ENCODE data around the gene RBM17. TPM values are rescaled to one million over a fixed set of nuclear protein-coding genes. Genes with fewer than 3 reads are reported as not detected.

RBM17 gene
- total and polyA plus RNA-seq, 11 donors = 29.2 to 83.9 (median 60.6) TPM

DNA sequence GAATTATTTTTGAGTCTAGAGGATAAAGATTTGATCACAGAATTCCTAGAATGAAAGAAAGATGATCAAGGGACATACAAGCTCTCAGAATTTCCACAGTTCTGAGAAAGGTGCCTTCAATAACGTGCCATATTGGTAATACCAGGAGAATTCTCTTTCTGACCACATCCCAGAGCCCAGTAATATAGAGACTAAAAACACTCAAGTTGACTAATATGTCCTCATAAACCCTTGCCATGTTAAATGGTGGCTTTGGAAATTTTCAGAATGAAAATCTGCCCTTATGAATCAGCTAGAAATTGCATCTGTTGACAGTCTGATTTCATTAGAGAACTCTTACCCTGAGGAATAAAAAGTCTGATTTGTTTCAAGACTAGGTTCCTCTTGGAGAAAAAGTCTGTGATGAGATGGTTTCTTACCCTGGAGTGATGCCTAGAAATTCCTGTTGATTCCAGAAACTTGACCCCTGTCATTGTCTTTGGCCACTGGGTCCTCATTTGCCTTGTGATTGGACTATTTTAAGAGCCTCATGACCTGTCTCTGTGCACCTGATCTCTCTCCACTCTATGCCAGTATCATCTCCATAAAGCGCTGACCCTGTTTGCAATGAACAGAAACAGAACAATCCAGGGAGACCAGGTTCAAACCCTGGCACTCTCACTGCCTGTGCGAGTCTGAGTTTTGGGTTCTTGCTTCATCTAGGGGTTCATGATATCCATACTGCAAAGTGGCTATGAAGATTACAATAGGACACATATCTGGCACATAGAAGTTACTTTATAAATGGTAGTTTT is 30.0 kb upstream of the RBM17 start:
- intact Hi-C loops (cut with DNase I) = no loop called here
- ATAC-seq = no peak
- TF ChIP-seq, protein P1, sequence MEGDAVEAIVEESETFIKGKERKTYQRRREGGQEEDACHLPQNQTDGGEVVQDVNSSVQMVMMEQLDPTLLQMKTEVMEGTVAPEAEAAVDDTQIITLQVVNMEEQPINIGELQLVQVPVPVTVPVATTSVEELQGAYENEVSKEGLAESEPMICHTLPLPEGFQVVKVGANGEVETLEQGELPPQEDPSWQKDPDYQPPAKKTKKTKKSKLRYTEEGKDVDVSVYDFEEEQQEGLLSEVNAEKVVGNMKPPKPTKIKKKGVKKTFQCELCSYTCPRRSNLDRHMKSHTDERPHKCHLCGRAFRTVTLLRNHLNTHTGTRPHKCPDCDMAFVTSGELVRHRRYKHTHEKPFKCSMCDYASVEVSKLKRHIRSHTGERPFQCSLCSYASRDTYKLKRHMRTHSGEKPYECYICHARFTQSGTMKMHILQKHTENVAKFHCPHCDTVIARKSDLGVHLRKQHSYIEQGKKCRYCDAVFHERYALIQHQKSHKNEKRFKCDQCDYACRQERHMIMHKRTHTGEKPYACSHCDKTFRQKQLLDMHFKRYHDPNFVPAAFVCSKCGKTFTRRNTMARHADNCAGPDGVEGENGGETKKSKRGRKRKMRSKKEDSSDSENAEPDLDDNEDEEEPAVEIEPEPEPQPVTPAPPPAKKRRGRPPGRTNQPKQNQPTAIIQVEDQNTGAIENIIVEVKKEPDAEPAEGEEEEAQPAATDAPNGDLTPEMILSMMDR (IDR thresholded peaks at IDR 0.05) = no peak
- TF ChIP-seq POLR2A (IDR thresholded peaks at IDR 0.05) = no peak

DNA sequence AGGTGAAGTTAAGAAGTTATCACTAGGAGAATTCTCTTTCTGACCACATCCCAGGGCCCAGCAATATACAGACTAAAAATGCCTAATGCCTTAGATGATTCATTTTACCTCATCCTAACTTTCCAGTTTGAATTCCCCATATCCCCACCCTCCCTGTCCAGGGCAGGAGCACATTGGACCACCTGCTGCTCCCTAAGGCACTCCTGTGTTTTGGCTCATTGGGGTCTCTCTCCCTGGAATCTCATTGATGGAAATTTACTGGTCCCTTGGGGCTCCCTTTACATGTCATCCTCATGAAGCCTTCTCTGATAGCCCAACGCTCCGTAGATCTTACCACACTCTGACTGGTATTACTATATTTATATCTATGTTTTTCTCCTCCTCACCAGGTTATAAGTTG is 29.3 kb upstream of the RBM17 start:
- peaks cover 0 to 52% (median 9%) of the 10 kb centered on the region in 12 donors for H3K4me1 ChIP-seq
- peak overlapping the region in 1 of 12 donors; percentile 58 for H3K4me3 ChIP-seq
- DNase-seq (no peak), ATAC-seq (no peak)
- H3K27me3 ChIP-seq = no peaks in the 10 kb centered on the region
- H3K9me3 ChIP-seq = no peaks in the 10 kb centered on the region
- WGBS, 4 donors = 85 to 95% (median 87%) methylated on average over 2 of the region's 2 CpGs
- H3K27ac ChIP-seq = no peak overlapping the region
- TF ChIP-seq, protein P1 (IDR thresholded peaks at IDR 0.05) = no peak
- no peak for TF ChIP-seq POLR2A (IDR thresholded peaks at IDR 0.05)
- intact Hi-C loops (cut with DNase I) = no loop called here
- no peaks in the 10 kb centered on the region for H3K36me3 ChIP-seq

More for the DNA sequence above, 30.0 kb upstream of the RBM17 start:
- H3K9me3 ChIP-seq = no peaks in the 10 kb centered on the region
- no peak overlapping the region for H3K27ac ChIP-seq
- WGBS, 4 donors = 89 to 94% (median 93%) methylated on average over 3 of the region's 3 CpGs
- H3K4me3 ChIP-seq = no peak overlapping the region
- peak in 1 of 5 donors; percentile 2 for DNase-seq
- H3K27me3 ChIP-seq = no peaks in the 10 kb centered on the region
- H3K4me1 ChIP-seq = peaks cover 0 to 58% (median 10%) of the 10 kb centered on the region in 12 donors
- no peaks in the 10 kb centered on the region for H3K36me3 ChIP-seq

DNA sequence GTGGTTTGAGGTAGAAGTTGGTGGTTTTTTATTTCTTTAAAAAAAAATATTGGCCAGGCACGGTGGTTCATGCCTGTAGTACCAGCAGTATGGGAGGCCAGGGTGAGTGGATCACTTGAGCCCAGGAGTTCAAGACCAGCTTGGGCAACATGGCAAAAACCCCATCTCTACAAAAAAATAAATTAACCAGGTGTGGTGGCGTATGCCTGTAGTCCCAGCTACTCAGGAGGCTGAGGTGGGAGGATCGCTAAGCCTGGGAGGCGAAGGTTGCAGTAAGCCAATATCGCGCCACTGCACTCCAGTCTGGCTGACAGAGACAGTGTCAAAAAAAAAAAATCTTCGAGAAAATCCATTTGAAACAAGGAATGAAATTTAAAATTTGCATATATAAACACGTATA is 27.8 kb upstream of the RBM17 start:
- no peaks in the 10 kb centered on the region for H3K9me3 ChIP-seq
- peak overlapping the region in 1 of 12 donors; percentile 21 for H3K27ac ChIP-seq
- DNase-seq = no peak
- peak overlapping the region in 4 of 12 donors; percentile 9 to 58 (median 18) for H3K4me3 ChIP-seq
- WGBS, 4 donors = 94 to 95% (median 94%) methylated on average over 8 of the region's 8 CpGs
- no peaks in the 10 kb centered on the region for H3K36me3 ChIP-seq
- no peak for TF ChIP-seq POLR2A (IDR thresholded peaks at IDR 0.05)
- TF ChIP-seq, protein P1 (IDR thresholded peaks at IDR 0.05) = no peak
- no peak for ATAC-seq
- intact Hi-C loops (cut with DNase I) = no loop called here
- H3K27me3 ChIP-seq = no peaks in the 10 kb centered on the region
- H3K4me1 ChIP-seq = peaks cover 0 to 64% (median 8%) of the 10 kb centered on the region in 12 donors

DNA sequence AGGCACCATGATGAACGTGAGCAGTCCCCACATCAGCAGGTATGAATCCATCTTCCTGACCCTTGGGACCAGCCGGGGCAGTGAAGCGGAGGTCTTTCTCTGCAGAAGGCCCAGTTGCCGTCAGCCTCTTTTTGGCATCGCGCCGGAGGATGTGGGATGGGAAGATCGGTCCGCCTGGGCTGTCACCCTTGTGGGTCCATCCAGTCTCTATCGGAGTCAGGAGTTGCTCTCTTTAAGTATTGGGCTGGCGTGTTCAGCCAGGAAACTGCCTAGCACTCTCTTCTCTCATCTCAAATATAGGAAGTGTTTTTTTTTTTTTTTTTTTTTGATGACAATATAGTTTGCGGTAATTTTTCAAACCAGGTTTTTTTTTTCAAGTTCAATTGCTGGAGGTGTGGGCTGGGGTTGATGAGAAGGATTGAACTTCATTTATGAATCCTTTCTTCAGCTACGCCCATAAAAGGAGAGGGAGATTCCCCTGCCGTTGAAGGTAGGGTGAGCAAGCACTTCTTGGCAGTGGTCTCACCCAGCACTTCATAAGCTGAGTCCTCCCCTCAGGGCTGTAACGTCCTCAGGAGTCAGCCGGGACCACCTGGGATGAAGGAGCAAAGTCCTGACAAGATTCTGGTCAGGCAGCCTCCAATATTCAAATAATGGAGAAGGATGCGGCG is 26.6 kb upstream of the RBM17 start, which contains the start of gene IL2RA:
TSS of gene IL2RA (minus strand) at position 267 of the 671 bp plus-strand sequence. CDS start at position 51, 216 bp downstream.
- WGBS, 4 donors = 80 to 85% (median 85%) methylated on average over 18 of the region's 18 CpGs
- DNase-seq (peak in 1 of 5 donors; percentile 24), ATAC-seq (peak in 1 of 4 donors; percentile 43)
- Histone ChIP-seq H3K9me3 (no peaks in the 10 kb centered on the region), H3K4me1 (peaks cover 0 to 66% (median 11%) of the 10 kb centered on the region in 12 donors), H3K4me3 (peak within 1 kb of the TSS in 6 of 12 donors; percentile 19 to 58 (median 28)), H3K27me3 (no peaks in the 10 kb centered on the region), H3K36me3 (no peaks in the 10 kb centered on the region), H3K27ac (peak within 1 kb of the TSS in 1 of 12 donors; percentile 42)
- intact Hi-C loops (cut with DNase I) = no loop called here
- TF ChIP-seq POLR2A (IDR thresholded peaks at IDR 0.05) = no peak
- TF ChIP-seq, protein P1 (IDR thresholded peaks at IDR 0.05) = no peak

Data from heart left ventricle (tissue), 16 donors.